GM12892 (cell line): ENCODE data around the gene MEGF11.

Experiments
- POLR2A ChIP-seq: IDR thresholded peaks from 2 replicates; pipeline ENCODE4 v1.6.1; 2011; ENCODE audit warnings: low read depth, low read length, control low read depth
- POLR2AphosphoS5 ChIP-seq: IDR thresholded peaks from 2 replicates; pipeline ENCODE4 v1.6.1; 2011; ENCODE audit warnings: low read depth, low read length, control low read depth
- TAF1 ChIP-seq: IDR thresholded peaks from 2 replicates; pipeline ENCODE4 v1.6.1; 2011; ENCODE audit warnings: low read depth, mild to moderate bottlenecking, control low read depth, low read length, borderline replicate concordance

DNA sequence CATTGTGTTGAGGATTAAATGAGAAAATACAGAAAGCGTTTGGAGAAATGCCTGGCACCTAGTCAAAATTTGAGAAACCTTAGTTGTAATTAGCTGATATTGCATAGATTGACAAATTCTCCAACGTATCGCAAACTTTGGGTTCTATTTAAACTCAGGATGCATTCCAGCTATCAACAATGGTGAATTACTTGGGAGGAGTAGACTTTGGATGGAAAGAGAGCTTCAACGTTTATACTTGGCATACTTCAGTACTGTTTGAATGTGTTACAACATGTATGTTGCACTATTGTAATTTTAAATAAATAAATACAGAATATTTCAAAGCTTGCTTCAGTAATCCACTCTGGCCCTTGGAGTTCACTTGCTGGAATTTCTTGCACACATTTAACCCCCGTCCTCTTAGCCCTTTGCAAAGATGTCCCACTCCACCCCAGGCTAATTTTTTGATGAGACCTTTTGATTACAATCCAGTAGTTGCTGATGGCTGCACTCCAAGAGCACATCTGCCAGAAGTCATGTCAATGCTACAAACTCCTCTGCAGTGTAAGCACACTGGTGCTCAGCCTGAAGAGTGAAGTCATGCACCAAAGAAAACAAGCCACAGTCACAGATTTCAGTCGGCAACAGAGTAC is 35.1 kb upstream of the MEGF11 start:
- TF ChIP-seq POLR2A (no peak), POLR2AphosphoS5 (no peak), TAF1 (no peak)
